ENCODE measurements around the gene RTN4RL2.

Gene RTN4RL2

GRCh38 chr11:57468276-57468675, 7.9 kb downstream of the RTN4RL2 start:
- no peak overlapping the region for H3K4me3 ChIP-seq (ENCODE audit: low read depth, low read length)
- H3K27me3 ChIP-seq (ENCODE audit: insufficient read depth, low read depth, severe bottlenecking), result peaks cover 63% of the 10 kb centered on the region
- no peak overlapping the region for H3K27ac ChIP-seq
- no peak for DNase-seq
- no peaks in the 10 kb centered on the region for H3K36me3 ChIP-seq
- no peaks in the 10 kb centered on the region for H3K9me3 ChIP-seq (ENCODE audit: severe bottlenecking)
- no peak for TF ChIP-seq CTCF (IDR thresholded peaks at IDR 0.05; ENCODE audit: low read depth, low read length)

GRCh38 chr11:57469268-57469667, 8.9 kb downstream of the RTN4RL2 start:
- H3K9me3 ChIP-seq (ENCODE audit: severe bottlenecking), result no peaks in the 10 kb centered on the region
- no peak for TF ChIP-seq CTCF (IDR thresholded peaks at IDR 0.05; ENCODE audit: low read depth, low read length)

GRCh38 chr11:57471496-57471895, 11.2 kb downstream of the RTN4RL2 start:
- no peaks in the 10 kb centered on the region for H3K36me3 ChIP-seq
- H3K27ac ChIP-seq, result no peak overlapping the region
- H3K9me3 ChIP-seq (ENCODE audit: severe bottlenecking), result no peaks in the 10 kb centered on the region
- no peak for TF ChIP-seq CTCF (IDR thresholded peaks at IDR 0.05; ENCODE audit: low read depth, low read length)
- H3K27me3 ChIP-seq (ENCODE audit: insufficient read depth, low read depth, severe bottlenecking), result peaks cover 54% of the 10 kb centered on the region
- DNase-seq, result no peak
- no peak overlapping the region for H3K4me3 ChIP-seq (ENCODE audit: low read depth, low read length)

More at GRCh38 chr11:57469268-57469667, 8.9 kb downstream of the RTN4RL2 start:
- Histone ChIP-seq H3K4me3 (ENCODE audit: low read depth, low read length) (no peak overlapping the region), H3K36me3 (no peaks in the 10 kb centered on the region), H3K27me3 (ENCODE audit: insufficient read depth, low read depth, severe bottlenecking) (peaks cover 56% of the 10 kb centered on the region), H3K27ac (no peak overlapping the region)
- DNase-seq, result no peak

- no peak for DNase-seq
- no peak for TF ChIP-seq CTCF (IDR thresholded peaks at IDR 0.05; ENCODE audit: low read depth, low read length)
- Histone ChIP-seq H3K27me3 (ENCODE audit: insufficient read depth, low read depth, severe bottlenecking) (peaks cover 50% of the 10 kb centered on the region), H3K9me3 (ENCODE audit: severe bottlenecking) (no peaks in the 10 kb centered on the region), H3K27ac (no peak overlapping the region), H3K36me3 (no peaks in the 10 kb centered on the region), H3K4me3 (ENCODE audit: low read depth, low read length) (no peak overlapping the region)
These were observed 13.0 kb downstream of the RTN4RL2 start for GRCh38 chr11:57473285-57473841.

- no peak for DNase-seq
These were observed 13.9 kb downstream of the RTN4RL2 start for GRCh38 chr11:57474017-57474802.

More at GRCh38 chr11:57474017-57474802, 13.9 kb downstream of the RTN4RL2 start:
- no peak overlapping the region for H3K4me3 ChIP-seq (ENCODE audit: low read depth, low read length)
- H3K9me3 ChIP-seq (ENCODE audit: severe bottlenecking), result no peaks in the 10 kb centered on the region
- no peak overlapping the region for H3K27ac ChIP-seq
- H3K27me3 ChIP-seq (ENCODE audit: insufficient read depth, low read depth, severe bottlenecking), result peaks cover 42% of the 10 kb centered on the region
- no peaks in the 10 kb centered on the region for H3K36me3 ChIP-seq
- TF ChIP-seq CTCF (IDR thresholded peaks at IDR 0.05; ENCODE audit: low read depth, low read length), result no peak
